Subcutaneous abdominal adipose tissue (tissue), 5 donors: ENCODE results near the gene MYO7B.
"Not testable (repeated sequence)": the region's sequence is repeated elsewhere in the genome, so short reads cannot be mapped to it uniquely, and the experiment has no call there.

Experiments used
- H3K27ac ChIP-seq: one replicate; pipeline ENCODE4 v1.7.0; 2013; ENCODE audit warnings: low read depth, mild to moderate bottlenecking, inconsistent platforms, low read length, moderate library complexity
- H3K27me3 ChIP-seq, 5 donors: one replicate each; pipeline ENCODE4 v1.7.0; 2013; ENCODE audit warnings: low read length in 5 of 5, inconsistent platforms in 1 of 5; ENCODE audit not compliant: control insufficient read depth in 5 of 5, insufficient read depth in 4 of 5
- H3K36me3 ChIP-seq, 5 donors: one replicate each; pipeline ENCODE4 v1.7.0; 2013; ENCODE audit warnings: low read length in 5 of 5; ENCODE audit not compliant: control insufficient read depth in 5 of 5, insufficient read depth in 5 of 5
- H3K4me1 ChIP-seq, 5 donors: one replicate each; pipeline ENCODE4 v1.7.0; 2013; ENCODE audit warnings: low read length in 5 of 5, mild to moderate bottlenecking in 3 of 5, moderate library complexity in 1 of 5; ENCODE audit not compliant: control insufficient read depth in 5 of 5, insufficient read depth in 5 of 5
- H3K4me3 ChIP-seq, 5 donors: one replicate each; pipeline ENCODE4 v1.7.0; 2013; ENCODE audit warnings: low read length in 5 of 5, low read depth in 1 of 5
- H3K9ac ChIP-seq, 5 donors: one replicate each; pipeline ENCODE4 v1.7.0; 2013; ENCODE audit warnings: low read length in 5 of 5, mild to moderate bottlenecking in 4 of 5, moderate library complexity in 3 of 5
- H3K9me3 ChIP-seq, 5 donors: one replicate each; pipeline ENCODE4 v1.7.0; 2013; ENCODE audit warnings: low read length in 5 of 5; ENCODE audit not compliant: control insufficient read depth in 5 of 5
- donor health status: healthy.
- donor health status: healthy.
- donor health status: healthy.
- donor health status: healthy.
- donor health status: healthy.

MYO7B gene

GRCh38 chr2:127520424-127520823 lies 15.1 kb upstream of the MYO7B start:
- no peaks in the 10 kb centered on the region for H3K27me3 ChIP-seq
- no peak overlapping the region for H3K27ac ChIP-seq
- no peak overlapping the region for H3K9ac ChIP-seq
- H3K4me3 ChIP-seq = no peak overlapping the region
- H3K4me1 ChIP-seq = peaks cover 8 to 24% (median 21%) of the 10 kb centered on the region in 5 donors
- H3K36me3 ChIP-seq = peaks cover 10 to 36% (median 24%) of the 10 kb centered on the region in 5 donors
- H3K9me3 ChIP-seq = no peaks in the 10 kb centered on the region

GRCh38 chr2:127523269-127523939 lies 12.1 kb upstream of the MYO7B start:
- H3K9me3 ChIP-seq = no peaks in the 10 kb centered on the region
- H3K27me3 ChIP-seq = no peaks in the 10 kb centered on the region
- H3K36me3 ChIP-seq = peaks cover 10 to 24% (median 20%) of the 10 kb centered on the region in 5 donors
- no peak overlapping the region for H3K9ac ChIP-seq
- peaks cover 4 to 22% (median 20%) of the 10 kb centered on the region in 5 donors for H3K4me1 ChIP-seq
- no peak overlapping the region for H3K27ac ChIP-seq
- no peak overlapping the region for H3K4me3 ChIP-seq

GRCh38 chr2:127524198-127524834 lies 11.2 kb upstream of the MYO7B start:
- H3K4me1 ChIP-seq = peaks cover 4 to 22% (median 20%) of the 10 kb centered on the region in 5 donors
- not testable (repeated sequence) for H3K4me3 ChIP-seq, H3K27me3 ChIP-seq, H3K27ac ChIP-seq, H3K9me3 ChIP-seq, H3K9ac ChIP-seq
- H3K36me3 ChIP-seq = peaks cover 10 to 24% (median 20%) of the 10 kb centered on the region in 5 donors

GRCh38 chr2:127525691-127526131 lies 9.8 kb upstream of the MYO7B start:
- peak overlapping the region; percentile 98 for H3K27ac ChIP-seq

GRCh38 chr2:127526132-127527000 lies 9.1 kb upstream of the MYO7B start, which contains the start of gene IWS1:
Gene IWS1, minus strand, starts transcription at chr2:127526489. Its CDS starts 281 bp downstream, at chr2:127526208.
- H3K4me1 ChIP-seq = peaks cover 4 to 22% (median 20%) of the 10 kb centered on the region in 5 donors

More at GRCh38 chr2:127525691-127526131, 9.8 kb upstream of the MYO7B start:
- Histone ChIP-seq H3K4me3 (peak overlapping the region; percentile 81 to 94 (median 93)), H3K27me3 (no peaks in the 10 kb centered on the region), H3K9me3 (peaks cover 0 to 5% (median 3%) of the 10 kb centered on the region in 5 donors), H3K36me3 (peaks cover 5 to 16% (median 10%) of the 10 kb centered on the region in 5 donors), H3K4me1 (peaks cover 4 to 22% (median 20%) of the 10 kb centered on the region in 5 donors), H3K9ac (peak overlapping the region; percentile 88 to 98 (median 95))

GRCh38 chr2:127527001-127527804 lies 8.3 kb upstream of the MYO7B start:
- Histone ChIP-seq H3K9ac (peak overlapping the region; percentile 88 to 98 (median 95)), H3K4me1 (peaks cover 4 to 22% (median 20%) of the 10 kb centered on the region in 5 donors), H3K9me3 (peaks cover 0 to 5% (median 3%) of the 10 kb centered on the region in 5 donors), H3K27ac (peak overlapping the region; percentile 98), H3K36me3 (peaks cover 5 to 10% (median 6%) of the 10 kb centered on the region in 5 donors), H3K27me3 (no peaks in the 10 kb centered on the region), H3K4me3 (peak overlapping the region; percentile 80 to 94 (median 90))

More at GRCh38 chr2:127526132-127527000, 9.1 kb upstream of the MYO7B start, which contains the start of gene IWS1:
- H3K27ac ChIP-seq = peak within 1 kb of the TSS; percentile 98
- peak within 1 kb of the TSS; percentile 81 to 94 (median 93) for H3K4me3 ChIP-seq
- no peaks in the 10 kb centered on the region for H3K27me3 ChIP-seq
- H3K9me3 ChIP-seq = peaks cover 0 to 5% (median 3%) of the 10 kb centered on the region in 5 donors
- peaks cover 5 to 14% (median 10%) of the 10 kb centered on the region in 5 donors for H3K36me3 ChIP-seq
- peak within 1 kb of the TSS; percentile 88 to 98 (median 95) for H3K9ac ChIP-seq

GRCh38 chr2:127528487-127528886 lies 7.0 kb upstream of the MYO7B start:
- no peaks in the 10 kb centered on the region for H3K27me3 ChIP-seq
- H3K4me1 ChIP-seq = peaks cover 4 to 22% (median 20%) of the 10 kb centered on the region in 5 donors
- no peak overlapping the region for H3K4me3 ChIP-seq
- H3K36me3 ChIP-seq = peaks cover 0 to 2% (median 0%) of the 10 kb centered on the region in 5 donors
- H3K9me3 ChIP-seq = peaks cover 0 to 5% (median 3%) of the 10 kb centered on the region in 5 donors
- no peak overlapping the region for H3K9ac ChIP-seq
- H3K27ac ChIP-seq = no peak overlapping the region

GRCh38 chr2:127529416-127529815 lies 6.1 kb upstream of the MYO7B start:
- not testable (repeated sequence) for H3K27ac ChIP-seq

More at GRCh38 chr2:127529416-127529815, 6.1 kb upstream of the MYO7B start:
- H3K4me3 ChIP-seq, H3K9ac ChIP-seq, H3K27me3 ChIP-seq, H3K36me3 ChIP-seq, H3K9me3 ChIP-seq: not testable (repeated sequence)
- peaks cover 4 to 22% (median 14%) of the 10 kb centered on the region in 5 donors for H3K4me1 ChIP-seq
